Endodermal cell (in vitro differentiated cells): ENCODE results near the gene GYPA. TPM values are rescaled to one million over a fixed set of nuclear protein-coding genes. Genes with fewer than 3 reads are reported as not detected.

ENCODE experiments used
- DNase-seq: peaks from one replicate; pipeline ENCODE4 v3.0.0-alpha.2; 2017
- H3K27ac ChIP-seq: 2 replicates; pipeline ENCODE4 v1.5.1; 2013; ENCODE audit warnings: mild to moderate bottlenecking, low read depth, low read length, moderate library complexity
- H3K27me3 ChIP-seq: 2 replicates; pipeline ENCODE4 v1.6.1; 2013; ENCODE audit warnings: mild to moderate bottlenecking, low read length, moderate library complexity; ENCODE audit not compliant: insufficient read depth, control insufficient read depth, poor library complexity, severe bottlenecking
- H3K36me3 ChIP-seq: 2 replicates; pipeline ENCODE4 v1.7.0; 2013; ENCODE audit warnings: mild to moderate bottlenecking, low read length, moderate library complexity; ENCODE audit not compliant: control insufficient read depth, insufficient read depth
- H3K4me1 ChIP-seq: one replicate; pipeline ENCODE4 v1.7.0; 2013; ENCODE audit warnings: low read length; ENCODE audit not compliant: control insufficient read depth, insufficient read depth
- H3K4me3 ChIP-seq: 2 replicates; pipeline ENCODE4 v1.5.1; 2013; ENCODE audit warnings: mild to moderate bottlenecking, low read length, moderate library complexity
- H3K9ac ChIP-seq: 2 replicates; pipeline ENCODE4 v1.6.1; 2013; ENCODE audit warnings: mild to moderate bottlenecking, low read length, moderate library complexity; ENCODE audit not compliant: poor library complexity, severe bottlenecking; ENCODE audit errors: extremely low read depth
- H3K9me3 ChIP-seq: 2 replicates; pipeline ENCODE4 v1.6.1; 2013; ENCODE audit warnings: mild to moderate bottlenecking, low read length, moderate library complexity; ENCODE audit not compliant: control insufficient read depth
- H3K27ac Mint-ChIP-seq: 2 replicates; pipeline ENCODE4 v1.8.0; 2020; ENCODE audit warnings: mixed read lengths
- H3K27me3 Mint-ChIP-seq: 2 replicates; pipeline ENCODE4 v1.8.0; 2021; ENCODE audit warnings: mild to moderate bottlenecking, mixed read lengths; ENCODE audit not compliant: insufficient read depth
- H3K36me3 Mint-ChIP-seq: 2 replicates; pipeline ENCODE4 v1.8.0; 2020; ENCODE audit warnings: low read depth, mixed read lengths
- H3K4me1 Mint-ChIP-seq: 2 replicates; pipeline ENCODE4 v1.8.0; 2020; ENCODE audit warnings: mixed read lengths
- H3K4me3 Mint-ChIP-seq: 2 replicates; pipeline ENCODE4 v1.8.0; 2020; ENCODE audit warnings: mild to moderate bottlenecking, moderate library complexity, mixed read lengths
- H3K9me3 Mint-ChIP-seq: 2 replicates; pipeline ENCODE4 v1.8.0; 2020; ENCODE audit warnings: mild to moderate bottlenecking, mixed read lengths
- WGBS, 2 experiments: methylation state at CpG; one replicate each; pipeline versions ENCODE4 v1.1.5 to v1.1.7; 2013; ENCODE audit warnings: missing lambda C conversion rate in 2 of 2, mixed read lengths in 1 of 2; ENCODE audit not compliant: insufficient coverage in 1 of 2, insufficient read length in 1 of 2; 5-methylcytosine and 5-hydroxymethylcytosine counted together
- total RNA-seq, 2 donors: library from RNA; stranded (reverse); fragmentation: NEBNext Ultra II Directional in 1 of 2; extraction: Animal tissue kit (Norgen Biotek cat#: 25700) in 1 of 2; gene quantifications; 2 replicates in 1 of 2; 3 replicates in 1 of 2; pipeline ENCODE4 v1.2.1, GENCODE V29; 2021
- TF ChIP-seq, protein P1 (sequence below): fragments of 200-600 bp; sonication (generic); conservative IDR thresholded peaks from 2 replicates; pipeline ENCODE4 v1.5.0; 2021; ENCODE audit warnings: antibody characterized with exemption, mild to moderate bottlenecking

GYPA gene
- total RNA-seq, 2 donors from 2014 or later, result 0.58 TPM; not detected in 1

DNA sequence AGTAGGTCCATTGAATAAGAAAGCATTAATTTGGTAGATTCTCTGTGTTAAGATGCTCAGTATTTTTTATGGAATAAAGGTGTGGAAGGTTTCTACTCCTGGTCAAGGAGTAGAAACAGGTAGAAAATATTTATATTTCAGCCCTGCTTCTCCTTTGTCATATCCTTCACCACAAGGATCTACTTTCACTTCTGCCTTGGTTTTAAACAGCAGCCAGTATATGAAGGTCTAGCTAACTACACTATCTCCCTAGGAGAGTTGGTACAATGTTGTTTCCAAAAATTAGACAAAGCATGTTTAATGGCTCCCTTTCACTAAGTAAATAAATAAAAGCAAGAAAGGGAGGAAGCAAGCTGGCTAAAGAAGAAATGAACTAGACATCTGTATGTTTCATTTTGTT is 44.6 kb upstream of the GYPA start:
- H3K27ac ChIP-seq, result no peak overlapping the region
- TF ChIP-seq, protein P1, sequence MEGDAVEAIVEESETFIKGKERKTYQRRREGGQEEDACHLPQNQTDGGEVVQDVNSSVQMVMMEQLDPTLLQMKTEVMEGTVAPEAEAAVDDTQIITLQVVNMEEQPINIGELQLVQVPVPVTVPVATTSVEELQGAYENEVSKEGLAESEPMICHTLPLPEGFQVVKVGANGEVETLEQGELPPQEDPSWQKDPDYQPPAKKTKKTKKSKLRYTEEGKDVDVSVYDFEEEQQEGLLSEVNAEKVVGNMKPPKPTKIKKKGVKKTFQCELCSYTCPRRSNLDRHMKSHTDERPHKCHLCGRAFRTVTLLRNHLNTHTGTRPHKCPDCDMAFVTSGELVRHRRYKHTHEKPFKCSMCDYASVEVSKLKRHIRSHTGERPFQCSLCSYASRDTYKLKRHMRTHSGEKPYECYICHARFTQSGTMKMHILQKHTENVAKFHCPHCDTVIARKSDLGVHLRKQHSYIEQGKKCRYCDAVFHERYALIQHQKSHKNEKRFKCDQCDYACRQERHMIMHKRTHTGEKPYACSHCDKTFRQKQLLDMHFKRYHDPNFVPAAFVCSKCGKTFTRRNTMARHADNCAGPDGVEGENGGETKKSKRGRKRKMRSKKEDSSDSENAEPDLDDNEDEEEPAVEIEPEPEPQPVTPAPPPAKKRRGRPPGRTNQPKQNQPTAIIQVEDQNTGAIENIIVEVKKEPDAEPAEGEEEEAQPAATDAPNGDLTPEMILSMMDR, result no peak
- Mint-ChIP-seq H3K4me1 (peaks cover 20% of the 10 kb centered on the region), H3K9me3 (no peaks in the 10 kb centered on the region), H3K36me3 (no peaks in the 10 kb centered on the region), H3K27ac (no peak overlapping the region), H3K4me3 (no peak overlapping the region), H3K27me3 (no peaks in the 10 kb centered on the region)
- no peaks in the 10 kb centered on the region for H3K36me3 ChIP-seq
- no peak overlapping the region for H3K9ac ChIP-seq
- no peak overlapping the region for H3K4me3 ChIP-seq
- H3K4me1 ChIP-seq, result no peaks in the 10 kb centered on the region
- H3K9me3 ChIP-seq, result no peaks in the 10 kb centered on the region
- no peaks in the 10 kb centered on the region for H3K27me3 ChIP-seq
- DNase-seq, result no peak

- Histone ChIP-seq H3K4me3 (no peak overlapping the region), H3K36me3 (no peaks in the 10 kb centered on the region), H3K9me3 (no peaks in the 10 kb centered on the region), H3K9ac (no peak overlapping the region), H3K27ac (no peak overlapping the region), H3K27me3 (no peaks in the 10 kb centered on the region), H3K4me1 (peaks cover 1% of the 10 kb centered on the region)
- H3K4me3 Mint-ChIP-seq, result no peak overlapping the region
- no peak overlapping the region for H3K27ac Mint-ChIP-seq
- H3K36me3 Mint-ChIP-seq, result no peaks in the 10 kb centered on the region
- WGBS, 2 experiments, result 100% methylated on average over 1 to 2 of the region's 2 CpGs
- DNase-seq, result no peak
- no peaks in the 10 kb centered on the region for H3K27me3 Mint-ChIP-seq
- TF ChIP-seq, protein P1, result no peak
- peaks cover 15% of the 10 kb centered on the region for H3K4me1 Mint-ChIP-seq
- no peaks in the 10 kb centered on the region for H3K9me3 Mint-ChIP-seq
Observed at GRCh38 chr4:144183165-144183564, 42.6 kb upstream of the GYPA start.

DNA sequence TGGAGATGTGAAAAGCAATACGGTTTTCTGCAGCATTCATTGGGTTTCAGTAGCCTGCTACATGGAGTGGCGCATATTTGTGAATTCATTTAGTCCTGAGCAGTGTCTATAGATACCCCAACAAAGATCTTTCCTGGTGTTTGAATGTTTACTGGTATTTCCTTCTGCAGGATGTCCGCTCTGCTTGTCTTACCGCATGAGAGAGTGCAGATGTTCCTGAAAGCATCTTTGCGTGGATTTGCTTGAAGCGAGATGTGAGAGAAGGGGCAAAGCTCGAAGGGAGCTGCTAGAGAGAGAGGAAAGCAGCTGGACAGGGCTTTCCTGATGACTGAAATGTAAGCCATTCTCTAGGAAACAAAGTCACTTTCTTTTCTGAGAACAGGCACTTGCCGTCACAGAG is 40.9 kb upstream of the GYPA start:
- H3K36me3 ChIP-seq, result no peaks in the 10 kb centered on the region
- H3K27me3 Mint-ChIP-seq, result no peaks in the 10 kb centered on the region
- peaks cover 19% of the 10 kb centered on the region for H3K4me1 Mint-ChIP-seq
- no peak for DNase-seq
- H3K4me3 ChIP-seq, result no peak overlapping the region
- no peaks in the 10 kb centered on the region for H3K9me3 Mint-ChIP-seq
- H3K27ac Mint-ChIP-seq, result no peak overlapping the region
- TF ChIP-seq, protein P1, result no peak
- peaks cover 6% of the 10 kb centered on the region for H3K4me1 ChIP-seq
- H3K4me3 Mint-ChIP-seq, result no peak overlapping the region
- H3K9me3 ChIP-seq, result no peaks in the 10 kb centered on the region
- H3K27ac ChIP-seq, result no peak overlapping the region
- H3K27me3 ChIP-seq, result no peaks in the 10 kb centered on the region
- WGBS, 2 experiments, result 89 to 94% methylated on average over 6 to 8 of the region's 8 CpGs
- no peak overlapping the region for H3K9ac ChIP-seq
- no peaks in the 10 kb centered on the region for H3K36me3 Mint-ChIP-seq
